CD14-positive monocyte (primary cell): Measurements from ENCODE around the gene CUX1. TPM values are rescaled to one million over a fixed set of nuclear protein-coding genes. Genes with fewer than 3 reads are reported as not detected.
"Not testable (repeated sequence)": the region's sequence is repeated elsewhere in the genome, so short reads cannot be mapped to it uniquely, and the experiment has no call there.

Experiments
- DNase-seq, 3 donors: peaks; one replicate each; pipeline ENCODE4 v3.0.0-alpha.2; 2011 to 2022
- H2AFZ ChIP-seq: 2 replicates; pipeline ENCODE4 v1.6.0; 2012; ENCODE audit warnings: mild to moderate bottlenecking, low read depth, low read length, inconsistent platforms; ENCODE audit not compliant: insufficient read depth, poor library complexity, severe bottlenecking
- H3K27ac ChIP-seq, 2 donors: 1 replicate in 1 of 2; 2 replicates in 1 of 2; pipeline ENCODE4 v1.5.1; 2012 to 2013; ENCODE audit warnings: low read length in 2 of 2, control low read depth in 1 of 2, inconsistent platforms in 1 of 2, low read depth in 1 of 2, mild to moderate bottlenecking in 1 of 2
- H3K27me3 ChIP-seq, 2 donors: one replicate each; pipeline versions ENCODE4 v1.6.0 to v1.6.1; 2011 to 2013; ENCODE audit warnings: low read length in 2 of 2; ENCODE audit not compliant: control insufficient read depth in 2 of 2, insufficient read depth in 2 of 2
- H3K36me3 ChIP-seq, 2 donors: replicated peaks in 1 of 2; 1 replicate in 1 of 2; 2 replicates in 1 of 2; pipeline versions ENCODE4 v1.5.1 to v1.6.1; 2012 to 2013; ENCODE audit warnings: low read length in 2 of 2, control low read depth in 1 of 2, inconsistent platforms in 1 of 2, mild to moderate bottlenecking in 1 of 2; ENCODE audit not compliant: insufficient read depth in 2 of 2, control insufficient read depth in 1 of 2
- H3K4me1 ChIP-seq, 2 donors: 1 replicate in 1 of 2; 2 replicates in 1 of 2; pipeline versions ENCODE4 v1.5.1 to v1.6.1; 2012 to 2013; ENCODE audit warnings: low read length in 2 of 2, control low read depth in 1 of 2, inconsistent platforms in 1 of 2, mild to moderate bottlenecking in 1 of 2, moderate library complexity in 1 of 2; ENCODE audit not compliant: insufficient read depth in 2 of 2, control insufficient read depth in 1 of 2
- H3K4me2 ChIP-seq: replicated peaks from 2 replicates; pipeline ENCODE3; 2012; ENCODE audit warnings: low read length, moderate library complexity, mild to moderate bottlenecking; ENCODE audit not compliant: poor library complexity, severe bottlenecking; ENCODE audit errors: extremely low read depth
- H3K4me3 ChIP-seq, 3 experiments: fragments of 200-600 bp in 1 of 3; sonication (generic) in 1 of 3; replicated peaks in 1 of 3; 1 replicate in 2 of 3; 2 replicates in 1 of 3; pipeline ENCODE4 v1.5.1; 2011 to 2013; ENCODE audit warnings: low read length in 3 of 3, mild to moderate bottlenecking in 3 of 3, control low read depth in 2 of 3, low read depth in 2 of 3, inconsistent platforms in 1 of 3, moderate library complexity in 1 of 3
- H3K79me2 ChIP-seq: 2 replicates; pipeline ENCODE4 v1.6.0; 2012; ENCODE audit warnings: mild to moderate bottlenecking, control low read depth, inconsistent platforms, low read length, moderate library complexity; ENCODE audit not compliant: insufficient read depth
- H3K9ac ChIP-seq: 2 replicates; pipeline ENCODE4 v1.6.0; 2017; ENCODE audit warnings: low read length, mild to moderate bottlenecking; ENCODE audit not compliant: insufficient read depth, poor library complexity, severe bottlenecking
- H3K9me3 ChIP-seq, 2 donors: replicated peaks in 1 of 2; 1 replicate in 1 of 2; 2 replicates in 1 of 2; pipeline versions ENCODE4 v1.5.1 to v1.6.1; 2012 to 2013; ENCODE audit warnings: low read length in 2 of 2, control low read depth in 1 of 2; ENCODE audit not compliant: control insufficient read depth in 1 of 2, insufficient read depth in 1 of 2
- H4K20me1 ChIP-seq: 2 replicates; pipeline ENCODE4 v1.6.0; 2012; ENCODE audit warnings: mild to moderate bottlenecking, low read length, control low read depth, moderate library complexity; ENCODE audit not compliant: insufficient read depth
- H3K27ac Mint-ChIP-seq, 7 donors: one replicate each; pipeline ENCODE4 v1.8.0; 2020; ENCODE audit warnings: mild to moderate bottlenecking in 7 of 7, mixed read lengths in 7 of 7, moderate library complexity in 6 of 7, inconsistent platforms in 2 of 7
- H3K27me3 Mint-ChIP-seq, 3 donors: one replicate each; pipeline ENCODE4 v1.8.0; 2021 to 2022; ENCODE audit warnings: low read depth in 3 of 3, mild to moderate bottlenecking in 3 of 3, mixed read lengths in 3 of 3, moderate library complexity in 3 of 3, inconsistent platforms in 1 of 3
- H3K36me3 Mint-ChIP-seq, 2 donors: one replicate each; pipeline ENCODE4 v1.8.0; 2020; ENCODE audit warnings: mixed read lengths in 2 of 2, inconsistent platforms in 1 of 2, mild to moderate bottlenecking in 1 of 2
- H3K4me1 Mint-ChIP-seq: one replicate; pipeline ENCODE4 v1.8.0; 2020; ENCODE audit warnings: mild to moderate bottlenecking, mixed read lengths
- H3K4me3 Mint-ChIP-seq, 2 donors: one replicate each; pipeline ENCODE4 v1.8.0; 2020; ENCODE audit warnings: mild to moderate bottlenecking in 2 of 2, mixed read lengths in 2 of 2, moderate library complexity in 1 of 2
- H3K9me3 Mint-ChIP-seq, 7 donors: one replicate each; pipeline ENCODE4 v1.8.0; 2020 to 2022; ENCODE audit warnings: mixed read lengths in 7 of 7, mild to moderate bottlenecking in 6 of 7, moderate library complexity in 6 of 7, inconsistent platforms in 2 of 7
- WGBS: methylation state at CpG from one replicate; pipeline ENCODE4 v1.1.5; 2013; ENCODE audit warnings: missing lambda C conversion rate; ENCODE audit not compliant: insufficient coverage; 5-methylcytosine and 5-hydroxymethylcytosine counted together
- intact Hi-C, 2 donors: fragments of 100-400 bp; cut with micrococcal nuclease; formaldehyde crosslinking; loops; one replicate each; pipeline versions ENCODE4 v1.15.0 to v1.15.1; 2023
- polyA plus RNA-seq, 3 donors: library from polyadenylated mRNA; depleted of rRNA in 1 of 3; unstranded in 2 of 3; stranded (reverse) in 1 of 3; fragments of 300-500 nt in 2 of 3; fragments of >200 nt in 1 of 3; fragmentation: Illumina TruSeq in 2 of 3; gene quantifications; 1 replicate in 2 of 3; 2 replicates in 1 of 3; pipeline ENCODE4 v1.2.3, GENCODE V29; 2012 to 2021
- TF ChIP-seq, protein P1 (sequence below): fragments of 200-600 bp; IDR thresholded peaks from one replicate; pipeline ENCODE4 v1.8.0; 2022; ENCODE audit warnings: antibody characterized with exemption, mild to moderate bottlenecking

The CUX1 gene
- polyA plus RNA-seq, 3 donors: 17.6 to 38.0 (median 28.0) TPM

DNA sequence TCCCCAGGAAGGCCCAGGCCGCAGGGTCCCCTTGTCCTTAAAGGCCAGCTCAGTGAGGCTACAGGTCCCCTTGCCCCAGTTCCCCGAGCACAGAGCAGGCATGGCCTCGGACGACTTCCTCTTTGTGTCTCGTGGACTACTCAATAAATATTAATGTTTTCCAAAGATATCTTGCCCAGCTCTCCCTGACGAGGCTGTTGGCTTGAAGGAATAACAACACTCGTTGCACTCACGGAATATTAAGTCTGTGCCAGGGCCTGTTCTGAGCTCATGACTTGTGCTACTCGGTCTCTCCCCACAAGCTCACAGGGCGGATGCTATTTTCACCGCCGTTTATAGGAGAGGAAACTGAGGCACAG is 68.2 kb downstream of the CUX1 start:
- Histone ChIP-seq H3K36me3 (no peaks in the 10 kb centered on the region), H3K4me3 (no peak overlapping the region), H3K27me3 (no peaks in the 10 kb centered on the region), H3K9me3 (no peaks in the 10 kb centered on the region), H3K79me2 (peaks cover 100% of the 10 kb centered on the region), H2AFZ (no peak overlapping the region), H3K4me2 (no peak overlapping the region), H3K27ac (peak overlapping the region in 1 of 2 donors; percentile 57), H4K20me1 (peaks cover 99% of the 10 kb centered on the region), H3K9ac (no peak overlapping the region), H3K4me1 (peaks cover 24 to 33% of the 10 kb centered on the region in 2 donors)
- intact Hi-C loops: no loop called here
- TF ChIP-seq, protein P1, sequence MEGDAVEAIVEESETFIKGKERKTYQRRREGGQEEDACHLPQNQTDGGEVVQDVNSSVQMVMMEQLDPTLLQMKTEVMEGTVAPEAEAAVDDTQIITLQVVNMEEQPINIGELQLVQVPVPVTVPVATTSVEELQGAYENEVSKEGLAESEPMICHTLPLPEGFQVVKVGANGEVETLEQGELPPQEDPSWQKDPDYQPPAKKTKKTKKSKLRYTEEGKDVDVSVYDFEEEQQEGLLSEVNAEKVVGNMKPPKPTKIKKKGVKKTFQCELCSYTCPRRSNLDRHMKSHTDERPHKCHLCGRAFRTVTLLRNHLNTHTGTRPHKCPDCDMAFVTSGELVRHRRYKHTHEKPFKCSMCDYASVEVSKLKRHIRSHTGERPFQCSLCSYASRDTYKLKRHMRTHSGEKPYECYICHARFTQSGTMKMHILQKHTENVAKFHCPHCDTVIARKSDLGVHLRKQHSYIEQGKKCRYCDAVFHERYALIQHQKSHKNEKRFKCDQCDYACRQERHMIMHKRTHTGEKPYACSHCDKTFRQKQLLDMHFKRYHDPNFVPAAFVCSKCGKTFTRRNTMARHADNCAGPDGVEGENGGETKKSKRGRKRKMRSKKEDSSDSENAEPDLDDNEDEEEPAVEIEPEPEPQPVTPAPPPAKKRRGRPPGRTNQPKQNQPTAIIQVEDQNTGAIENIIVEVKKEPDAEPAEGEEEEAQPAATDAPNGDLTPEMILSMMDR: no peak
- Mint-ChIP-seq H3K27ac (peak overlapping the region in 5 of 7 donors; percentile 65 to 89 (median 85)), H3K4me1 (peaks cover 58% of the 10 kb centered on the region), H3K27me3 (peaks cover 0 to 5% (median 2%) of the 10 kb centered on the region in 3 donors), H3K9me3 (peaks cover 0 to 2% (median 0%) of the 10 kb centered on the region in 7 donors), H3K4me3 (no peak overlapping the region), H3K36me3 (peaks cover 7 to 24% of the 10 kb centered on the region in 2 donors)
- DNase-seq: peak in 1 of 3 donors; percentile 26
- 46% methylated on average over 3 of the region's 12 CpGs for WGBS

DNA sequence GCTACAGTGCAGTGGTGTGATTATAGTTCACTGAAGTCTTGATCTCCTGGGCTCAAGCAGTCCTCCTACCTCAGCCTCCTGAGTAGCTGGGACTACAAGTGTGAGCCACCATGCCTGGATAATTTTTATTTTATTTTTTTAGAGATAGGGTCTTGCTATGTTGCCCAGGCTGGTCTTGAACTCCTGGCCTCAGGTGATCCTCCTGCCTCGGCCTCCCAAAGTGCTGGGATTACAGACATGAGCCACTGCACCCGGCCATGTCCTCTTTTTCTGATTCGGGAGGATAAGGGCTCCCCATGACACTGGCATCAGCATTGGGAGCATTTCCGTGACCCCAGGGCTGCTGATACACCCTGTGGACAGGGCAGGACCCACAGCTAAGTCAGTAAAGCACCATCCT is 69.9 kb downstream of the CUX1 start:
- H3K4me3 ChIP-seq, H2AFZ ChIP-seq, H3K27me3 ChIP-seq, intact Hi-C loops, H3K4me2 ChIP-seq, H3K27me3 Mint-ChIP-seq, DNase-seq, H3K36me3 ChIP-seq, H3K4me3 Mint-ChIP-seq, H3K9ac ChIP-seq, H3K9me3 Mint-ChIP-seq, H3K9me3 ChIP-seq, H3K27ac ChIP-seq: not testable (repeated sequence)
- WGBS: 96% methylated on average over 4 of the region's 4 CpGs
- H3K4me1 Mint-ChIP-seq: peaks cover 58% of the 10 kb centered on the region
- Histone ChIP-seq H4K20me1 (peaks cover 99% of the 10 kb centered on the region), H3K4me1 (peaks cover 24 to 40% of the 10 kb centered on the region in 2 donors), H3K79me2 (peaks cover 97% of the 10 kb centered on the region)
- H3K27ac Mint-ChIP-seq: peak overlapping the region in 4 of 7 donors; percentile 5 to 80 (median 59)
- peaks cover 9 to 22% of the 10 kb centered on the region in 2 donors for H3K36me3 Mint-ChIP-seq

DNA sequence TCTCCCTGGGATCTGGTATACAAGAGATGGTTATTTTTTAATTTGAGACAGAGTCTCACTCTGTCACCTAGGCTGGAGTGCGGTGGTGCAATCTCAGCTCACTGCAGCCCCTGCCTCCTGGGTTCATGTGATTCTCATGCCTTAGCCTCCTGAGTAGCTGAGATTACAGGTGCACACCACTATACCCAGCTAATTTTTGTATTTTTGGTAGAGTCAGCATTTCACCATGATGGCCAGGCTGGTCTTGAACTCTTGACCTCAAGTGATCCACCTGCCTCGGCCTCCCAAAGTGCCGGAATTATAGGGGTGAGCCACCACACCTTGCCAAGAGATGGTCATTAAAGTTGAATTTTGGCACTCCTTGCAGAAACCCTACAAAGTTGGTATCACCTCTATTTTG is 71.1 kb downstream of the CUX1 start:
- H3K27ac ChIP-seq, H3K4me3 ChIP-seq, H3K36me3 ChIP-seq, H2AFZ ChIP-seq, H3K9ac ChIP-seq, DNase-seq, intact Hi-C loops, H3K27me3 Mint-ChIP-seq, H3K9me3 ChIP-seq, H3K9me3 Mint-ChIP-seq, H3K4me2 ChIP-seq, H3K4me3 Mint-ChIP-seq, H3K27ac Mint-ChIP-seq, H3K27me3 ChIP-seq: not testable (repeated sequence)
- H3K4me1 Mint-ChIP-seq: peaks cover 54% of the 10 kb centered on the region
- Histone ChIP-seq H4K20me1 (peaks cover 97% of the 10 kb centered on the region), H3K79me2 (peaks cover 96% of the 10 kb centered on the region), H3K4me1 (peaks cover 22 to 39% of the 10 kb centered on the region in 2 donors)
- 100% methylated on average over 2 of the region's 3 CpGs for WGBS
- H3K36me3 Mint-ChIP-seq: peaks cover 9 to 22% of the 10 kb centered on the region in 2 donors
